Sigmoid colon (tissue), 4 donors: ENCODE data around the gene HDAC4.
"Not testable (repeated sequence)": the region's sequence is repeated elsewhere in the genome, so short reads cannot be mapped to it uniquely, and the experiment has no call there.

ENCODE experiments used
- CTCF ChIP-seq, 4 experiments: fragments of 450-650 bp in 3 of 4; fragments of 200-600 bp in 1 of 4; IDR thresholded peaks; one replicate each; pipeline ENCODE4 v1.5.1; 2016 to 2019; ENCODE audit warnings: antibody characterized with exemption in 4 of 4, mild to moderate bottlenecking in 3 of 4, moderate library complexity in 2 of 4
- POLR2AphosphoS5 ChIP-seq, 4 donors: sonication (generic); formaldehyde crosslinking; IDR thresholded peaks; one replicate each; pipeline ENCODE4 v1.6.1; 2017; ENCODE audit warnings: antibody characterized with exemption in 4 of 4

DNA sequence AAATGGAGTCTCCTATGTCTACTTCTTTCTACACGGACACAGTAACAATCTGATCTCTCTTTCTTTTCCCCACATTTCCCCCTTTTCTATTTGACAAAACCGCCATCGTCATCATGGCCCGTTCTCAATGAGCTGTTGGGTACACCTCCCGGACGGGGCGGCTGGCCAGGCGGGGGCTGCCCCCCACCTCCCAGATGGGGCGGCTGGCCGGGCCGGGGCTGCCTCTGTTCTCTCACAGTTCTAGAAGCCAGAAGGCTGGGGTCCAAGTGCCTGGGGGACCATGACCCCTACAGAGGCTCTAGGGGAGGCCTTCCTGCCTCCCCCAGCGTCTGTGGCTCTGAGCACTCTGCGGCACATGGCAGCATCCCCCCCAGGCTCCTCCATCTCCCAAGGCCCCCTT is 362.5 kb downstream of the HDAC4 start:
- TF ChIP-seq CTCF, POLR2AphosphoS5 (IDR thresholded peaks at IDR 0.05): not testable (repeated sequence)
